Left colon (tissue), 2 donors: ENCODE measurements around the gene KLK1. TPM values are rescaled to one million over a fixed set of nuclear protein-coding genes. Genes with fewer than 3 reads are reported as not detected.
"Not testable (repeated sequence)": the region's sequence is repeated elsewhere in the genome, so short reads cannot be mapped to it uniquely, and the experiment has no call there.

Source experiments
- ATAC-seq: fragments of 200-7000 bp; cut with Tn5 transposase; one replicate; pipeline ENCODE4 v1.9.1; 2020; ENCODE audit warnings: mild to moderate bottlenecking, moderate library complexity
- DNase-seq, 2 donors: peaks; one replicate each; pipeline ENCODE4 v3.0.0-alpha.2; 2020
- intact Hi-C, 2 donors: fragments of 100-400 bp; cut with DNase I in 1 of 2; cut with micrococcal nuclease in 1 of 2; formaldehyde crosslinking; loops; one replicate each; pipeline versions ENCODE4 v1.11.2 to v1.14.0; 2022; cut with DNase I, micrococcal nuclease
- total RNA-seq, 2 donors: library from RNA; stranded (reverse); fragmentation: NEBNext Ultra II Directional; extraction: Animal tissue kit (Norgen Biotek cat#: 25700); gene quantifications; one replicate each; pipeline ENCODE4 v1.2.1, GENCODE V29; 2021
- donor health status: DM: no; HTN: no; CAD: no.
- donor health status: DM: yes; HTN: yes; CAD: no.

KLK1 gene
- total RNA-seq, 2 donors from 2014 or later: 182 to 236 TPM

DNA sequence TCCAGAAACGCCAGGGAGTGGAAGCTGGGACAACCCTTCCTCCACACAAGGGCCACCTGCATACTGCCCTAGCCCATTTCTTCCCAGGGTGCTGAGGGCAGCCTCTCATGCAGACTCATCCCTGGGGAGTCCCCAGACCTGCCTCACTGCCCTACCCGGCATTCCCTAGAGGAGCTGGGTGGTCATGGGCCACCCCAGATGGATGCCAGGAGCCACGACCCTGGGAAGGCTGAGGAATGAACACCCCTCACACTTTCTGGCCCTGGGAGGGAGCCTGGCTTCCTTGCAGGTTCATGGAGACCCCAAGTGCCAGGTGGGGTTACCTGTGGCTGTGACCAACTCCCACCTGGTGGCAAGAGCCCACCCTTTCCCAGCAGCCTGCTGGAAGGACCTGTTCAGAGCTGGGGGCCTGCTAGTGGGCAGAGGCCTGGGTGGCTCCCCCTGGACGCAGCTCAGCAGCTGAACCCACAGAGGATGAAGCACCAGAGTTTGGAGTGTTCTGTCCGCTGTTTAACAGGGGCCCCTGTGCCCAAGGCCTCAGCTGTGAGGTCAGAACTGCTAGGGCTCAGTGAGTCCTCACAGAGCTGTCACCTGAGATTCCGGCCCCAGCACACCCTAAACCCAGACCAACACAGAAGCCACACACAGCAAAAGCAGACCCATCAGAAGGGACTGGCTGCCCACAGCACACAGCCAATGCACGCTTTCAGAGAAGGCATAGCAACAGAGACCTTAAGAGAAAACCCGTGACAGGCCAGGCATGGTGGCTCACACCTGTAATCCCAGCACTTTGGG, 26.8 kb downstream of the KLK1 start:
- intact Hi-C loops: no loop called here
- DNase-seq (no peak), ATAC-seq (no peak)

GRCh38 chr19:50796128-50796633, 27.4 kb downstream of the KLK1 start:
- no peak for ATAC-seq
- intact Hi-C loops: no loop called here
- no peak for DNase-seq

- no peak for DNase-seq
- intact Hi-C loops: no loop called here
- ATAC-seq: no peak
Measured at GRCh38 chr19:50795664-50796073, 27.9 kb downstream of the KLK1 start.

- intact Hi-C loops: no loop called here
- ATAC-seq: peak; percentile 44
- no peak for DNase-seq
Measured at GRCh38 chr19:50794876-50795663, 28.5 kb downstream of the KLK1 start.

GRCh38 chr19:50794074-50794875, 29.3 kb downstream of the KLK1 start:
- peak in 1 of 2 donors; percentile 63 for DNase-seq
- ATAC-seq: peak; percentile 64
- intact Hi-C loops: no loop called here

DNA sequence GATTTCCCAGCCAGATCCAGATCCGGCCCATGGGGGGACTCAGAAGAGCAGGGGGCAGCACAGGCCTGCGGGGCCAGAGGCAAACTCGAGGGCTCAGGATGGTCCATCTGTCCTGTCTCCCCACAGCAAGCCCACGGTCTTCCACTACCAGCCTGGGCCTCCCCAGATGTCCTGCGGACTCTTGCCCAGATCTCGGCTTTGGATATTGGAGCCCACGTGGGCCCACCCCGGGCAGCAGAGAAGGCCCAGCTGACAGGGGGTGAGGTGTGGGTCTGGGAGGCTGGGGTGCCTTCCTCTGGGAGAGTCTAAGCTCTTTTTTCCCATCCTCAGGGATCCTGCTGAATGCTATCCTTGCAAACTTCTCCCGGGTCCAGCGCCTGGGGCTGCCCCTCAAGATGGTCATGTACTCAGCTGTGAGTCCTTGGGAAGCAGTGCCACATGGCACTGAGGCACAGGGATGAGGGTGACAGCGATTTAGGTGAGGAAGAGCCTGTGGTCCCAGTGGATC, 30.0 kb downstream of the KLK1 start:
- intact Hi-C loops: no loop called here
- DNase-seq (no peak), ATAC-seq (no peak)

- intact Hi-C loops: no loop called here
- DNase-seq (no peak), ATAC-seq (no peak)
Measured at GRCh38 chr19:50792272-50793250, 31.0 kb downstream of the KLK1 start.

- ATAC-seq (no peak), DNase-seq (no peak)
- intact Hi-C loops: no loop called here
Measured at GRCh38 chr19:50791594-50792271, 31.9 kb downstream of the KLK1 start.

DNA sequence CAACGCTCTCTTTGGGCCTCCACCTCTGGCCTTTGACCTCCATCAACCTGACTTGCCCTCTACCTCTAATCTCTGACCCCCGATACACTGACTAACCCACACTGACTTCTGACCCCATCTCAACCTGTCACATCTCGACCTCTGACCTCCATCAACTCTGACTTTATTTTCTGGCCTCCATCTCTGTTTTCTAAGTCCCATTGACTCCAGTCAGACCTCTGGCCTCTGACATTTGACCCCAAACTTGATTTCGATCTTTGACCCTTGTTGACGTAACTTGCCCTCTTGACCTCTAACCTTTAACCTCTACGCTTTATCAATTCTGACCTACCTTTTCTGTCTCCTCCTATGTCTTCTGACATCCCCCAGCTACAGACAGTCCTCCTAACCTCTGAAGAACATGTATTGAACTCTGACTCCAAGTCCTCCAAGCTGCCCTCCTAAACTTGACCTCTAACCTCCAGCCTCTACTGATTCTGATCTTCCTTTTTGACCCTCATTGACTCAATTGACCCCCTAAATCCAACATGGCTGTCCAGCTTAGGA, 32.6 kb downstream of the KLK1 start:
- intact Hi-C loops: no loop called here
- DNase-seq (no peak), ATAC-seq (no peak)

DNA sequence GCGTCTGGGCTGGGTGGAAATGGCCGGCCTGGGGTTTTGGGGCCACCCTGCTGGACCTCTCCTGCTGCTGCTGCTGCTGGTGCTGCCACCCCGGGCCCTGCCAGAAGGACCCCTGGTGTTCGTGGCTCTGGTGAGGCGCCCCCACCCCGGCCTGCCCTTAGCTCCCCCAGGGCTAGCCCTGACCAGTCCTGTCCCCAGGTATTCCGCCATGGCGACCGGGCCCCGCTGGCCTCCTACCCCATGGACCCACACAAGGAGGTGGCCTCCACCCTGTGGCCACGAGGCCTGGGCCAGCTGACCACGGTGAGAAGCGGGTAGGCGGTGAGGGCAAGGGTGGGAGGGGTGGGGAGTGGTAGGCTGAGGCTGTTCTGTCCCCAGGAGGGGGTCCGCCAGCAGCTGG, 33.2 kb downstream of the KLK1 start, which contains the start of gene ACP4:
Gene ACP4 (plus strand): TSS at position 20 of the 400 bp plus-strand sequence. CDS start 0 bp downstream, at position 20.
- ATAC-seq (no peak), DNase-seq (no peak)
- intact Hi-C loops: no loop called here

DNA sequence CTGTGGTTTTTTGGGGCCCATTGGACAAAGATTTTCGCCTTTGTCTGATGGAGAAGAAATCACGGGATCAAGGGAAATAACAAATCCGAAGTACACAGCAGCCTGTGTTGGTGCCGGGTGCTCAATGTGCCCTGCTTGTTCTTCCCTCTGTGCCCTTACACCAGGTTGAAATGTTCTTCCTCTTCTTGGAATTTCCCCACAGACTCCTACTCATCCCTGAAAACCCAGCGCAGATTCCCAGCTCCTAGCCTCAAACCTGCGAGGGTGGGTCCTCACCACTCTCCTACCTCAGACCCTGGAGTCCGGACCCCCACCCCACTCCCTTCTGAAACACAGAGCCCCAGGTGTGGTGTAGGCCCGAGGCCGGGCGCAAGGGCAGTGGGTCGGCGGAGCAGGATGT, 38.3 kb downstream of the KLK1 start:
- intact Hi-C loops: loop anchor here in 1 of 2 donors (10.0 kb wide), 1 partner anchor 81 kb away; no protein-coding TSS in a partner anchor
- DNase-seq: no peak
- ATAC-seq: no peak

DNA sequence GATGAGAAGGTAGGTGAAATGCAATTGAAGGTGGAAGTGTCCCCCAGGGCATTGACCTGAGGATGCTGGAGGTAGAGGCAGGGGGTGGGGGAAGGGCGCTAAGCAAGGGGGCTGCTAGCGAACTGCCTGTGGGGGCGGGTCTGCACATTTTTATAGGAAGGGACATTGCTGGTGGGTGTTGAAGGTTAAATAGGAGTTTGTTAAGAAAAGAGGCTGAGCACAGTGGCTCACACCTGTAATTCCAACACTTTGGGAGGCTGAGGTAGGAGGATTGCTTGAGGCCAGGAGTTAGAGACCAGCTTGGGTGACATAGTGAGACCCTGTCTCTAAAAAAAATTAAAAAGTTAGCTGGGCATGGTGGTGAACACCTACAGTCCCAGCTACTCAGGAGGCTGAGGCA, 38.9 kb downstream of the KLK1 start:
- intact Hi-C loops: loop anchor here in 1 of 2 donors (10.0 kb wide), 1 partner anchor 80 kb away; no protein-coding TSS in a partner anchor
- DNase-seq (no peak), ATAC-seq (no peak)

GRCh38 chr19:50783848-50784152, 39.8 kb downstream of the KLK1 start:
- intact Hi-C loops: loop anchor here in 1 of 2 donors (10.0 kb wide), 1 partner anchor 79 kb away; no protein-coding TSS in a partner anchor
- not testable (repeated sequence) for ATAC-seq, DNase-seq

- ATAC-seq: no peak
- DNase-seq: no peak
- intact Hi-C loops: loop anchor here in 1 of 2 donors (10.0 kb wide), 1 partner anchor 76 kb away; no protein-coding TSS in a partner anchor
Measured at GRCh38 chr19:50780753-50781435, 42.7 kb downstream of the KLK1 start.

DNA sequence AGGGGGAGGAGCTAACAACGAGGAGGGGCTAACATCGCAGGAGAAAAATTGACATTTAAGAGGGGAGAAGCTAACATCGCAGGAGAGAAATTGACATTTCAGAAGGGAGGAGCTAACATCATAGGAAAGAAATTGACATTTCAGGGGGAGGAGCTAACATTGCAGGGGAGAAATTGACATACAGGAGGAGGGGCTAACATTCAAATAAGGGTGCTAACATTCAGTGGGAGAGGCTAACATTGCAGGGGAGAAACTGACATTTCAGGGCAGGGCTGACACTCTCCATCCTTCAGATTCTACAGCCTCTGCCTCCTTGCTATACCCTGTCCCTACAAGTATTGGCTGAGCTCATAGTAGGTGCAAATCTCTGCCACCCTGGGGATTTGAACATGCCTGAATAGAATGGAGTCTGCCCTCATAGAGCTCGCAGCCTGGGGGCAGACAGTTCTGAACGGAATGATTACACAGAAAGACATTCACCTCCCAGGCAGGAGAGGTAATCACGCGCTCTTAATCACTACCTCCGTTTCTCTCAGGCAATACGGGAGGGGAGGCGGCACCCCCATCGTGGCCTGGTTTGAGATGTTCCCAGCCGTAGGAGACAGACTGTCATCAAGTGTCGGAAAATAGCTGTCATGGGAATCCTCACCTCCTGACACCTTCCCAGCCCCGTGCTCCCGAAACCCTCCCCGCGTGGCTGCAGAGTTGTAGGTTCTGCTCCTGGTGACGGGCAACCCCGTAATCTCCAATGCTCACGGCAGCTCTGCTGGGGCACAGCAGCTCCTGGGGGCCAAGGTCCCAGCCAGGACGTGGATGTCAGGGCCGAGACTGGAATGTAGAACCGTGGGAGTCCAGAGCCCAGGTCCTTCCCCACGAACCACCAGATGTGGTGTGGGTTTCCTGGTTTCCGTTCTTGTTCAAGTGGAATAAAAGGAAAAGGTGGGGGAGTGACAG, 43.8 kb downstream of the KLK1 start:
- DNase-seq (no peak), ATAC-seq (no peak)
- intact Hi-C loops: loop anchor here in 1 of 2 donors (10.0 kb wide), 1 partner anchor 75 kb away; no protein-coding TSS in a partner anchor
